ENCODE measurements around the gene MKRN2OS.

Gene MKRN2OS

DNA sequence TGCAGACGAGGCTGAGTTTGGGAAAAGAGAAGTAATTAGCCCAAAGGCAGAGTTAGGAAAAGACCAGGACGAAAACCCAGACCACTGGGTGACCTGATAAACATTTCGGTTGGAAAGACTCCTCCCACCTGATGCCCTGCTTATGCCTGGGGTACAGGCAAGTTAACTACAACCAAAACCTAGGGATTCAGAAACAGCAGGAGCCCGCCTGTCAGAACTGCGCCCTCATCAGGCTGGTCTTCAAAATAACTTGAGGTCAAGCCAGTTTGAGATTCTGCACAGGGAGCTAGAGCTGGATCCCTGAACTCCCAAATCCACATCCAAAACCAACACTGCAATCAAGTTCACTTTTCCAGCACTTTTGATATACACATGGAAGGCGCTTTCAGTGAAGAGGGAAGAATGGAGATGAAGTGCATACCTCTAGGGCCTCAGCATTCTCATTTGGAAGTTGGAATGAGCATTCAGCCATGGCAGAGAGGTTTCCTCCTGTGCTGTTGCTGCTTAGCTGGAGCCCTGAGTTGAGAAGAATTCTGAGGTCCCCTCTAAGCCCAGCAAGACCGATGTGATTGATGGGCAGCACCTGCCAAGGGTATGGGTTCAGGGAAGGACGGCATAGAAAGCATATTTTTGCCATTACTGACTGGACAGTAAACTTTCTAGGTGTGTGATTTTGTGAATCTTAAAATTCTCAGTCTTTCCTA is 49.4 kb downstream of the MKRN2OS start:
- TF ChIP-seq, protein P1, sequence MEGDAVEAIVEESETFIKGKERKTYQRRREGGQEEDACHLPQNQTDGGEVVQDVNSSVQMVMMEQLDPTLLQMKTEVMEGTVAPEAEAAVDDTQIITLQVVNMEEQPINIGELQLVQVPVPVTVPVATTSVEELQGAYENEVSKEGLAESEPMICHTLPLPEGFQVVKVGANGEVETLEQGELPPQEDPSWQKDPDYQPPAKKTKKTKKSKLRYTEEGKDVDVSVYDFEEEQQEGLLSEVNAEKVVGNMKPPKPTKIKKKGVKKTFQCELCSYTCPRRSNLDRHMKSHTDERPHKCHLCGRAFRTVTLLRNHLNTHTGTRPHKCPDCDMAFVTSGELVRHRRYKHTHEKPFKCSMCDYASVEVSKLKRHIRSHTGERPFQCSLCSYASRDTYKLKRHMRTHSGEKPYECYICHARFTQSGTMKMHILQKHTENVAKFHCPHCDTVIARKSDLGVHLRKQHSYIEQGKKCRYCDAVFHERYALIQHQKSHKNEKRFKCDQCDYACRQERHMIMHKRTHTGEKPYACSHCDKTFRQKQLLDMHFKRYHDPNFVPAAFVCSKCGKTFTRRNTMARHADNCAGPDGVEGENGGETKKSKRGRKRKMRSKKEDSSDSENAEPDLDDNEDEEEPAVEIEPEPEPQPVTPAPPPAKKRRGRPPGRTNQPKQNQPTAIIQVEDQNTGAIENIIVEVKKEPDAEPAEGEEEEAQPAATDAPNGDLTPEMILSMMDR (IDR thresholded peaks at IDR 0.05; ENCODE audit: control insufficient read depth, extremely low read depth, insufficient read depth): no peak
- no peak for DNase-seq (ENCODE audit: low read depth)
- H3K4me3 ChIP-seq (ENCODE audit: low read depth, low read length): no peak overlapping the region

DNA sequence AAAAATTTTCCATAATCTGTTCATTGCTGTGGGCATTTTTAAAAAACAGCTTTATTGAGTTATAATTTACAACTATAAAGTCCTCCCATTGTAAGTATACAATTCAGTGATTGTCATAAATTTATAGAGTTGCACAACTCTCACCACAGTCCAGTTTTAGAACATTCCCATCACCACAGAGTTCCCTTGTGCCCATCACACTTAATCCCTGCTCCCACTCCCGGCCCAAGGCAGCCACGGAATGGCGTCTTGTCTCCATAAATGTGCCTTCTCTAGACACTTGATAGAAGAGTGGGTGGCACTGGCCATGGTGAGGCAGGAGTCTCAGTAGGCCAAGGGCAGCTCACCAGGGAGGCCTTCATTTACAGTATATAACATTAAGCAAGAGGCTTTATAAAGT is 54.8 kb downstream of the MKRN2OS start:
- no peak overlapping the region for H3K4me3 ChIP-seq (ENCODE audit: low read depth, low read length)
- TF ChIP-seq, protein P1 (IDR thresholded peaks at IDR 0.05; ENCODE audit: control insufficient read depth, extremely low read depth, insufficient read depth): no peak
- DNase-seq (ENCODE audit: low read depth): no peak

DNA sequence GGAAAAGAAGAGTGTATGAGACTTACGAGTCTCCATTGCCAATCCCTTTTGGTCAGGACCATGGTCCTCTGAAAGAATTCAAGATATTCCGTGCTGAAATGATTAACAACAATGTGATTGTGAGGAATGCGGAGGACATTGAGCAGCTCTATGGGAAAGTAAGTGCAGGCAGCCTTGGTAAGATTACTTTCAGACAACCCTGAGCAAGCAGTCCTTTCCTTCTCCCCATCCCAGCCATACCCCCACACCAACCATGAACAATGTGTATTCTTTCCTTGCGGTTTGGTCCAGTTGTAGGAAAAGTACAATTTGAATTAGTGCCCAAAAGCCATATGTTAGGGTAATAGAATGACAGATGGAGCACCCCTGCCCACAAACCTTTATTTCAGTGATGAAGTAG is 55.5 kb downstream of the MKRN2OS start:
- TF ChIP-seq, protein P1 (IDR thresholded peaks at IDR 0.05; ENCODE audit: control insufficient read depth, extremely low read depth, insufficient read depth): no peak
- no peak for DNase-seq (ENCODE audit: low read depth)
- no peak overlapping the region for H3K4me3 ChIP-seq (ENCODE audit: low read depth, low read length)

Measured in LNCaP clone FGC (cell line).